Mucosa of descending colon (tissue), 3 donors: ENCODE measurements around the gene RCAN3. TPM values are rescaled to one million over a fixed set of nuclear protein-coding genes. Genes with fewer than 3 reads are reported as not detected.

Source experiments
- ATAC-seq: fragments of 200-7000 bp; cut with Tn5 transposase; one replicate; pipeline ENCODE4 v1.9.1; 2020; ENCODE audit warnings: mild to moderate bottlenecking, moderate library complexity
- DNase-seq, 3 donors: peaks; one replicate each; pipeline ENCODE4 v3.0.0-alpha.2; 2020
- H3K36me3 ChIP-seq: fragments of 200-600 bp; one replicate; pipeline ENCODE4 v1.8.0; 2021; ENCODE audit warnings: low read depth, mild to moderate bottlenecking
- H3K4me1 ChIP-seq: fragments of 200-600 bp; one replicate; pipeline ENCODE4 v1.8.0; 2021; ENCODE audit warnings: low read depth, mild to moderate bottlenecking
- H3K4me3 ChIP-seq: fragments of 200-600 bp; one replicate; pipeline ENCODE4 v1.8.0; 2021; ENCODE audit warnings: mild to moderate bottlenecking
- H3K9me3 ChIP-seq: fragments of 200-600 bp; one replicate; pipeline ENCODE4 v1.8.0; 2021; ENCODE audit warnings: mild to moderate bottlenecking
- CTCF ChIP-seq: fragments of 200-600 bp; IDR thresholded peaks from one replicate; pipeline ENCODE4 v1.8.0; 2022; ENCODE audit warnings: antibody characterized with exemption, mild to moderate bottlenecking
- intact Hi-C, 2 donors: fragments of 100-400 bp; cut with DNase I in 1 of 2; cut with micrococcal nuclease in 1 of 2; formaldehyde crosslinking; loops; one replicate each; pipeline versions ENCODE4 v1.11.0 to v1.11.1; 2022; cut with DNase I, micrococcal nuclease
- total RNA-seq, 3 donors: library from RNA; stranded (reverse); fragmentation: NEBNext Ultra II Directional in 2 of 3; extraction: Animal tissue kit (Norgen Biotek cat#: 25700) in 2 of 3; gene quantifications; one replicate each; pipeline versions ENCODE4 v1.2.1 to v1.2.4, GENCODE V29; 2021 to 2023
- donor health status: DM: no; HTN: no; CAD: no; lungs with moderate emphysema.
- donor health status: DM: no; HTN: no; CAD: no.
- donor health status: DM: no; HTN: yes; CAD: no.

Gene RCAN3
- total RNA-seq, 3 donors from 2014 or later, result 9.2 to 15.0 (median 12.8) TPM

DNA sequence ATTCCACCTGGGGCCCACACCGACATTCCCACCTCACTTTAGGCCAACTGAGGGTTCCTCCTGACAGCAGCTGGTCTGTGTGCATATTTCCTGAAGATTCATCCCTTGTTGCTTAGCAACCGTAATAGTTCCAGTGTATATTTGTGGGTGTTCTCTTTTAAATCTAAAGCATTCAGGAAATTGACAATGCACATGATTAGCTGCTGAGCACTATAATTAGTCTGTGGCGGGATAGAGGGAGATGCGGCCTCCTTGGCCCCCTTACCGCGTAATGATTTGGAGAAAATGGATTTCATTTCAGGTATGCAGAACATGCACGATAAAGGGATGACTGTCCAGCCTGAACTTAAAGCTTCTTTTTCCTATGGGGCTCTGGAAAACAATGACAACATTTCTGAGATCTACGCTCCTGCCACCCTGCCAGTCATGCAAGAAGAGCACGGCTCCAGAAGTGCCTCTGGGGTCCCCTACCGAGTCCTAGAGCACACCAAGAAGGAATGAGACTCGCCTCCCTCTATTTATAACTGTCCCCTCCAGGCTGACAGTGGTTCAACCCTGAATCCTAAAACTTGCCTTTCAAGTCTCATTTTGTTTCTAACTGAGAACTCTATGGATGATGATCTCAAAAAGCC lies 33.8 kb upstream of the RCAN3 start:
- no peaks in the 10 kb centered on the region for H3K9me3 ChIP-seq
- H3K4me1 ChIP-seq, result no peaks in the 10 kb centered on the region
- ATAC-seq (no peak), DNase-seq (no peak)
- intact Hi-C loops, result no loop called here
- H3K36me3 ChIP-seq, result no peaks in the 10 kb centered on the region
- no peak for TF ChIP-seq CTCF
- no peak overlapping the region for H3K4me3 ChIP-seq

DNA sequence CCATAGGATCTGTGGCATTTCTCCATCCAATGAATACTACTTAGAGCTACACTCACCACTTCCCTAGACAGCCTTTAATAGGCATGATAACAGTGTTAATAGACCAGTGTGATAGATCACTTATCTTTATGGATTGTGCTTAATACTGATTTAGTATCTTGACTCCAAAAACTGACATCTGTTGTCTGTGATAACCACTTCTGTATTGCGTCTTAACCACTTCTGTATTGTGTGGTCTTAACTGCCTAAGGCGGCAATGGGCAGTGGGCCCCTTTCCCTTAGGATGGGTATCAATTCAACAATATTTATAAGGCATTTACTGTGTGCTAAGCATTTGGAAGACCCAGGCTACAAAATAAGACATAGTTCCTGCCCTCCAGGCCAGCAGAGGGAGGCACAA lies 32.0 kb upstream of the RCAN3 start:
- intact Hi-C loops, result no loop called here
- Histone ChIP-seq H3K36me3 (no peaks in the 10 kb centered on the region), H3K4me1 (no peaks in the 10 kb centered on the region), H3K9me3 (no peaks in the 10 kb centered on the region), H3K4me3 (no peak overlapping the region)
- TF ChIP-seq CTCF, result no peak
- ATAC-seq (no peak), DNase-seq (no peak)

GRCh38 chr1:24472527-24473251 lies 29.9 kb upstream of the RCAN3 start:
- no peak for ATAC-seq

GRCh38 chr1:24474193-24474592 lies 28.4 kb upstream of the RCAN3 start:
- no peak for ATAC-seq
- no peaks in the 10 kb centered on the region for H3K36me3 ChIP-seq
- no peaks in the 10 kb centered on the region for H3K9me3 ChIP-seq
- H3K4me3 ChIP-seq, result no peak overlapping the region
- intact Hi-C loops, result no loop called here
- no peak for TF ChIP-seq CTCF
- DNase-seq, result no peak
- peaks cover 5% of the 10 kb centered on the region for H3K4me1 ChIP-seq

More at GRCh38 chr1:24472527-24473251, 29.9 kb upstream of the RCAN3 start:
- no peak for TF ChIP-seq CTCF
- Histone ChIP-seq H3K9me3 (no peaks in the 10 kb centered on the region), H3K4me3 (no peak overlapping the region), H3K36me3 (no peaks in the 10 kb centered on the region), H3K4me1 (peaks cover 5% of the 10 kb centered on the region)
- intact Hi-C loops, result no loop called here
- DNase-seq, result no peak

- ATAC-seq (no peak), DNase-seq (no peak)
- intact Hi-C loops, result no loop called here
- Histone ChIP-seq H3K4me3 (no peak overlapping the region), H3K4me1 (peaks cover 5% of the 10 kb centered on the region), H3K9me3 (no peaks in the 10 kb centered on the region), H3K36me3 (no peaks in the 10 kb centered on the region)
- no peak for TF ChIP-seq CTCF
Observed at GRCh38 chr1:24475700-24476099, 26.9 kb upstream of the RCAN3 start.
